Psoas muscle (tissue), 8 donors: Measurements from ENCODE around the gene CABP2. TPM values are rescaled to one million over a fixed set of nuclear protein-coding genes. Genes with fewer than 3 reads are reported as not detected.

Source experiments
- ATAC-seq, 4 donors: fragments of 200-7000 bp; cut with Tn5 transposase; one replicate each; pipeline ENCODE4 v1.9.1; 2020; ENCODE audit warnings: moderate library complexity in 3 of 4, mild to moderate bottlenecking in 2 of 4
- DNase-seq, 2 donors: peaks; one replicate each; pipeline ENCODE4 v3.0.0-alpha.2; 2020
- H3K27ac ChIP-seq: fragments of 200-600 bp; one replicate; pipeline ENCODE4 v1.8.0; 2022
- H3K27me3 ChIP-seq, 3 donors: fragments of 200-600 bp in 1 of 3; one replicate each; pipeline versions ENCODE4 v1.6.1 to v1.8.0; 2013 to 2022; ENCODE audit warnings: low read length in 2 of 3, mild to moderate bottlenecking in 2 of 3, moderate library complexity in 1 of 3; ENCODE audit not compliant: insufficient read depth in 3 of 3
- H3K36me3 ChIP-seq, 2 donors: fragments of 200-600 bp in 1 of 2; one replicate each; pipeline versions ENCODE4 v1.6.1 to v1.8.0; 2013 to 2022; ENCODE audit warnings: low read depth in 1 of 2, mild to moderate bottlenecking in 1 of 2, moderate library complexity in 1 of 2; ENCODE audit not compliant: insufficient read depth in 1 of 2
- H3K4me1 ChIP-seq: fragments of 200-600 bp; one replicate; pipeline ENCODE4 v1.8.0; 2022
- H3K4me3 ChIP-seq: fragments of 200-600 bp; one replicate; pipeline ENCODE4 v1.8.0; 2022; ENCODE audit warnings: mild to moderate bottlenecking
- H3K9me3 ChIP-seq: fragments of 200-600 bp; one replicate; pipeline ENCODE4 v1.8.0; 2022
- WGBS, 3 donors: extraction: QIAGEN DNeasy Blood & Tissue Kit; methylation state at CpG; one replicate each; pipeline versions ENCODE4 v1.1.6 to v1.1.7; 2013; 5-methylcytosine and 5-hydroxymethylcytosine counted together
- intact Hi-C, 2 donors: fragments of 100-400 bp; cut with DNase I; formaldehyde crosslinking; loops; one replicate each; pipeline versions ENCODE4 v1.11.0 to v1.14.2; 2022
- polyA plus RNA-seq, 3 donors: library from polyadenylated mRNA; stranded (reverse); fragments of 200-250 nt; gene quantifications; one replicate each; pipeline ENCODE4 v1.2.3, GENCODE V29; 2013
- total RNA-seq, 4 donors: library from RNA; stranded (reverse); fragmentation: NEBNext Ultra II Directional in 2 of 4; extraction: Animal tissue kit (Norgen Biotek cat#: 25700) in 2 of 4; gene quantifications; one replicate each; pipeline versions ENCODE4 v1.2.1 to v1.2.4, GENCODE V29; 2021 to 2023
- TF ChIP-seq, protein P1 (sequence below): fragments of 200-600 bp; IDR thresholded peaks from one replicate; pipeline ENCODE4 v1.8.0; 2022; ENCODE audit warnings: antibody characterized with exemption
- donor health status: healthy with polysubstance abuse.
- donor health status: DM: no; HTN: no; CAD: no; lungs with moderate emphysema.
- donor health status: Bipolar disorder and iron deficiency.
- donor health status: healthy.
- donor health status: DM: yes; HTN: yes; CAD: no.
- donor health status: DM: no; HTN: no; CAD: no.
- donor health status: DM: no; HTN: no; CAD: no.
- donor health status: DM: yes; HTN: yes; CAD: no.

CABP2 gene
- total and polyA plus RNA-seq, 7 donors, result not detected

DNA sequence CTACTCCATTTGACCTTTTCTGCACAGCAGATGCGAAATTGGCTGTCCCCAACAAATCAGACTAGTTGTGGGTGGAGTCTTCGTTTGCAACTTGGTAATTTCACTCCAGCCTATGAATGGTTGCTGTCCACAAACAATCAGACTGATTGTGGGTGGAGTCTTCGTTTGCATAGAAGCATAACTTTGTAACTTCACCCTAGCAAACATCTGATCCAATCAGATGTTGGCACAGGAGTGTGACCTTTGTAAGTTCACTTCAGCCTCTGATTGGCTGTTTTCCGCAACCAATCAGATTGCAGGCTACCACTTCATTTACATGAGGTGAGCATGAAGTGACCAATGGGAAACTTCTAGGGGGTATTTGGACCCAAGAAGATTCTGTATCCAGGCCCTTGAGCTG lies 16.3 kb upstream of the CABP2 start:
- TF ChIP-seq, protein P1, sequence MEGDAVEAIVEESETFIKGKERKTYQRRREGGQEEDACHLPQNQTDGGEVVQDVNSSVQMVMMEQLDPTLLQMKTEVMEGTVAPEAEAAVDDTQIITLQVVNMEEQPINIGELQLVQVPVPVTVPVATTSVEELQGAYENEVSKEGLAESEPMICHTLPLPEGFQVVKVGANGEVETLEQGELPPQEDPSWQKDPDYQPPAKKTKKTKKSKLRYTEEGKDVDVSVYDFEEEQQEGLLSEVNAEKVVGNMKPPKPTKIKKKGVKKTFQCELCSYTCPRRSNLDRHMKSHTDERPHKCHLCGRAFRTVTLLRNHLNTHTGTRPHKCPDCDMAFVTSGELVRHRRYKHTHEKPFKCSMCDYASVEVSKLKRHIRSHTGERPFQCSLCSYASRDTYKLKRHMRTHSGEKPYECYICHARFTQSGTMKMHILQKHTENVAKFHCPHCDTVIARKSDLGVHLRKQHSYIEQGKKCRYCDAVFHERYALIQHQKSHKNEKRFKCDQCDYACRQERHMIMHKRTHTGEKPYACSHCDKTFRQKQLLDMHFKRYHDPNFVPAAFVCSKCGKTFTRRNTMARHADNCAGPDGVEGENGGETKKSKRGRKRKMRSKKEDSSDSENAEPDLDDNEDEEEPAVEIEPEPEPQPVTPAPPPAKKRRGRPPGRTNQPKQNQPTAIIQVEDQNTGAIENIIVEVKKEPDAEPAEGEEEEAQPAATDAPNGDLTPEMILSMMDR, result no peak
- H3K36me3 ChIP-seq, result no peaks in the 10 kb centered on the region
- ATAC-seq, result no peak
- intact Hi-C loops, result no loop called here
- 85 to 89% (median 86%) methylated on average over 4 of the region's 4 CpGs for WGBS, 3 donors
- DNase-seq, result no peak
- H3K4me1 ChIP-seq, result no peaks in the 10 kb centered on the region
- no peak overlapping the region for H3K4me3 ChIP-seq
- no peaks in the 10 kb centered on the region for H3K9me3 ChIP-seq
- no peaks in the 10 kb centered on the region for H3K27me3 ChIP-seq
- H3K27ac ChIP-seq, result no peak overlapping the region

DNA sequence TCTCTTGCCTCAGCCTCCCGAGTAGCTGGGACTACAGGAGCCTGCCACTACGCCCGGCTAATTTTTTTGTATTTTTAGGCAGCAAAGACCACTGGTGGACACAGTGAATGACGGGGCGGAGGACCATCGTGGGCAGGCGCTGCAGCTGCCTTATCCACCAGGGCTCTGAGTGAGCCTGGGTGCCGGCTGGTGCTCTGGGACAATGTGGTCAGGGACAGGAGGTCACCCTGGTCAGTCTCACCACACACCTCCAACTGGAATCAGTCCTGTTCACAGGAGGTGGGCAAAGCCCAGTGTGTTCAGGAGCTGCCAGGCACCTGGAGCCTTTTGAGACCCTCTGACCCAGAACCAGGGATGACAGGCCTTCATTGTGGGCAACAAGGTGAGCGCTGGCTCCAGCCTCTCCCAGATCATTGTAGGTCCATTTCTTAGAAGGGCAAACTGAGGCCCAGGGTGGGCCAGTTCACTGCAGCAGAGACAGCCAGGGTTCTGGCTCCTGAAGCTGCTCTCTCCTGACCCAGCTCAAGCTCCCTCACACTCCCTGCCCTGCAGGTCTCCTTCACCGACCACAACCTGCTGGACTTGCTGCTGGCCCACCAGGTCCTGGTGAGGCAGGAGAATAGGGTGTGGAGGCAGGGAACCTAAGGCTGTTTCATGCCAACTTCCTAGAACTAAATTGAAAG lies 15.7 kb upstream of the CABP2 start:
- 77 to 85% (median 82%) methylated on average over 10 of the region's 10 CpGs for WGBS, 3 donors
- TF ChIP-seq, protein P1, result no peak

DNA sequence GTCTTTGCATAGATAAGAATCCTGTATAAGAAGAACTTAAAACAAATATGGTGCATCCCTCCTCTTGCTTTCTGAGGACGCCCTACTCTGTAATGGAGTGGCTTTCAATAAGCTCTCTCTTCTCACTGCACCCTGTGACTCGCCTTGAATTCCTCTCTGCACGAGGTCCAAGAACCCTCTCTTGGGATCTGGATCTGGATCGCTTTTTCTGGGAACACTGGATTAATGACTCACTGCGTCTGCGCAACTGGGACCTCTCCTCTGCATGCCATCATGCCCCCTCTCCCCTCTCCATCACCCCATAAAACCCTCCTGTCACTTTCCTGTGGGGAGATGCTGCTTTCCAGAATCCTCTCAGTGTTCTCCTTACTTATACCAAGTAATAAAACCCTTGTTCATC lies 15.1 kb upstream of the CABP2 start:
- 54 to 66% (median 55%) methylated on average over 6 of the region's 6 CpGs for WGBS, 3 donors
- H3K36me3 ChIP-seq, result no peaks in the 10 kb centered on the region
- ATAC-seq (no peak), DNase-seq (no peak)
- TF ChIP-seq, protein P1, result no peak
- no peaks in the 10 kb centered on the region for H3K9me3 ChIP-seq
- H3K4me1 ChIP-seq, result no peaks in the 10 kb centered on the region
- no peak overlapping the region for H3K27ac ChIP-seq
- H3K27me3 ChIP-seq, result no peaks in the 10 kb centered on the region
- H3K4me3 ChIP-seq, result no peak overlapping the region
- intact Hi-C loops, result no loop called here

More for the DNA sequence above, 15.7 kb upstream of the CABP2 start:
- Histone ChIP-seq H3K27me3 (no peaks in the 10 kb centered on the region), H3K4me3 (no peak overlapping the region), H3K36me3 (no peaks in the 10 kb centered on the region), H3K27ac (no peak overlapping the region), H3K9me3 (no peaks in the 10 kb centered on the region), H3K4me1 (no peaks in the 10 kb centered on the region)
- intact Hi-C loops, result no loop called here
- DNase-seq (no peak), ATAC-seq (no peak)

DNA sequence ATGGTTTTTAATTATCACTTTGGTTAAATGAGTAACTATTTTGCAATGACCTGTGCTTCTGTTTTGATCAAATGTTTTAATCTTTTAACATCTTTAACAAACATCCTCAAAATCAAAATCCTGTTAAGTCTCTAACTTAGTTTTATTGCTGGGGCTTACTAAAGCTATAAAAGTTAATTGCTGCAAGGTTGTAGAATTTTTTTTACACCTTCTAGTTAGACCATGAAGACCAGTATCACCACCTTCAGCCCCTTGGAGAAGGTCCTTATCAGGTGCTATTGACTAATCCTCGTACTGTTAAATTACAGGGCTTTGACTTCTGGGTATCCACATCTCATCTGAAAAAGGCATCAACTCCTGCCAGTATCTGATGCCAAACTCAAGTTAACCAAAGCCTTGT lies 12.3 kb upstream of the CABP2 start:
- ATAC-seq (no peak), DNase-seq (no peak)
- H3K4me1 ChIP-seq, result no peaks in the 10 kb centered on the region
- no peaks in the 10 kb centered on the region for H3K9me3 ChIP-seq
- H3K4me3 ChIP-seq, result no peak overlapping the region
- H3K27ac ChIP-seq, result no peak overlapping the region
- intact Hi-C loops, result no loop called here
- no peaks in the 10 kb centered on the region for H3K27me3 ChIP-seq
- 80 to 88% (median 84%) methylated on average over 1 of the region's 1 CpG for WGBS, 3 donors
- TF ChIP-seq, protein P1, result no peak
- H3K36me3 ChIP-seq, result no peaks in the 10 kb centered on the region
